Fibroblast of the aortic adventitia (primary cell): ENCODE data around the gene FCN2. TPM values are rescaled to one million over a fixed set of nuclear protein-coding genes. Genes with fewer than 3 reads are reported as not detected.

Source experiments
- DNase-seq: peaks from one replicate; pipeline ENCODE4 v3.0.0-alpha.2; 2010; ENCODE audit warnings: low read depth
- H3K4me3 ChIP-seq: 2 replicates; pipeline ENCODE4 v1.5.1; 2011; ENCODE audit warnings: low read depth, mild to moderate bottlenecking, control low read depth, low read length, moderate library complexity
- CTCF ChIP-seq: IDR thresholded peaks from 2 replicates; pipeline ENCODE4 v1.5.1; 2011; ENCODE audit warnings: mild to moderate bottlenecking, low read length, control low read depth, inconsistent platforms; ENCODE audit not compliant: insufficient read depth
- total RNA-seq: library from RNA; depleted of rRNA; stranded (reverse); fragments of >200 nt; gene quantifications from 2 replicates; pipeline ENCODE4 v1.2.3, GENCODE V29; 2012; ENCODE audit warnings: low replicate concordance

FCN2 gene
- total RNA-seq, 1 donor = not detected

GRCh38 chr9:134887686-134888602 lies 7.3 kb downstream of the FCN2 start:
- H3K4me3 ChIP-seq = no peak overlapping the region
- no peak for TF ChIP-seq CTCF
- no peak for DNase-seq

GRCh38 chr9:134888603-134889190 lies 8.1 kb downstream of the FCN2 start:
- TF ChIP-seq CTCF = no peak
- H3K4me3 ChIP-seq = no peak overlapping the region
- no peak for DNase-seq

- no peak for DNase-seq
Observed at GRCh38 chr9:134889386-134890154, 9.0 kb downstream of the FCN2 start.

GRCh38 chr9:134890155-134890495 lies 9.5 kb downstream of the FCN2 start:
- no peak for TF ChIP-seq CTCF
- H3K4me3 ChIP-seq = no peak overlapping the region
- no peak for DNase-seq

More at GRCh38 chr9:134889386-134890154, 9.0 kb downstream of the FCN2 start:
- no peak for TF ChIP-seq CTCF
- no peak overlapping the region for H3K4me3 ChIP-seq

- H3K4me3 ChIP-seq = no peak overlapping the region
- DNase-seq = peak; percentile 6
- no peak for TF ChIP-seq CTCF
Observed at GRCh38 chr9:134891053-134891452, 10.4 kb downstream of the FCN2 start.

- TF ChIP-seq CTCF = no peak
- DNase-seq = no peak
- no peak overlapping the region for H3K4me3 ChIP-seq
Observed at GRCh38 chr9:134891713-134892112, 11.1 kb downstream of the FCN2 start.
